Fibroblast of peridontal ligament (primary cell): ENCODE measurements around the gene IFT43.

Experiments
- DNase-seq: peaks from one replicate; pipeline ENCODE4 v3.0.0-alpha.2; 2010; ENCODE audit errors: extremely low read depth

IFT43 gene

GRCh38 chr14:76109087-76109880, 123.7 kb downstream of the IFT43 start:
- DNase-seq = no peak

- DNase-seq = no peak
Observed at GRCh38 chr14:76112889-76113624, 127.5 kb downstream of the IFT43 start.

GRCh38 chr14:76113691-76114090, 128.1 kb downstream of the IFT43 start:
- no peak for DNase-seq

- no peak for DNase-seq
Observed at GRCh38 chr14:76115010-76115422, 129.5 kb downstream of the IFT43 start.

- DNase-seq = no peak
Observed at GRCh38 chr14:76117789-76118484, 132.4 kb downstream of the IFT43 start.

- no peak for DNase-seq
Observed at GRCh38 chr14:76118594-76118993, 133.0 kb downstream of the IFT43 start.

- no peak for DNase-seq
Observed at GRCh38 chr14:76121089-76121748, 135.7 kb downstream of the IFT43 start.

GRCh38 chr14:76123426-76124225, 138.1 kb downstream of the IFT43 start:
- DNase-seq = no peak

GRCh38 chr14:76125511-76125910, 139.9 kb downstream of the IFT43 start:
- DNase-seq = no peak

GRCh38 chr14:76126076-76126475, 140.5 kb downstream of the IFT43 start:
- no peak for DNase-seq

- DNase-seq = no peak
Observed at GRCh38 chr14:76129851-76130576, 144.5 kb downstream of the IFT43 start.

- no peak for DNase-seq
Observed at GRCh38 chr14:76131071-76131965, 145.8 kb downstream of the IFT43 start.

GRCh38 chr14:76133103-76133502, 147.5 kb downstream of the IFT43 start:
- peak; percentile 34 for DNase-seq
